Measurements from ENCODE around the gene AXIN1. TPM values are rescaled to one million over a fixed set of nuclear protein-coding genes. Genes with fewer than 3 reads are reported as not detected.

Gene AXIN1
- total RNA-seq (2021; ENCODE audit: unreplicated experiment) (53.3 TPM), Bru-seq, nascent RNA (percentile 67 among the genes with signal in this experiment), BruChase-seq, experiment 1, labeled RNA remaining after a 2-hour chase (percentile 66 among the genes with signal in this experiment), BruChase-seq, experiment 2, labeled RNA remaining after a 6-hour chase (percentile 73 among the genes with signal in this experiment)
- 82.4 TPM for polyA plus RNA-seq (2012; ENCODE audit: insufficient read length)
- long read RNA-seq, transcript AXIN1-201 (11 exons, 3,643 nt): minor isoform, 10 of 88 reads
- long read RNA-seq, transcript AXIN1-202 (10 exons, 3,324 nt): major isoform, 29 of 88 reads
- long read RNA-seq, partial matches to known transcripts: 18 of 88 reads
- long read RNA-seq, other reads (novel, unspliced or antisense): 31 of 88 reads

- H3K4me1 ChIP-seq (ENCODE audit: control insufficient read depth, insufficient read depth, low read length): peaks cover 8% of the 10 kb centered on the region
- DNase-seq (ENCODE audit: low read depth, low spot score): peak; percentile 39
- no TSS peak for BruUV-seq (replicated peaks)
- peak; percentile 86 for ATAC-seq
- in situ Hi-C loops (cut with HindIII; ENCODE audit: low pct_unique_long_range_greater_than_20kb, low sequenced_read_pairs) (no loop called here), intact Hi-C loops (cut with micrococcal nuclease; ENCODE audit: unreplicated experiment) (no loop called here)
- no peaks in the 10 kb centered on the region for H3K9me3 ChIP-seq (ENCODE audit: control insufficient read depth, insufficient read depth, low read depth, low read length)
- ChIA-PET CTCF (interaction anchor here (0.6 to 1.0 kb wide), 13 partner anchors 10 to 1643 kb away, joined by 3 to 9 read pairs (median 4); partner anchors contain the start of gene LUC7L), POLR2A (interaction anchor here (0.6 to 0.7 kb wide), 5 partner anchors 11 to 132 kb away, joined by 3 to 19 read pairs (median 6); no protein-coding TSS in a partner anchor)
- no peaks in the 10 kb centered on the region for H3K27me3 ChIP-seq (ENCODE audit: control insufficient read depth, insufficient read depth, low read length)
- H3K4me3 ChIP-seq (ENCODE audit: low read depth in 2 of 2, low read length in 2 of 2): peak within 1 kb of the TSS; percentile 71 to 82
- no peaks in the 10 kb centered on the region for H3K36me3 ChIP-seq (ENCODE audit: control insufficient read depth, insufficient read depth, low read length)
- peak within 1 kb of the TSS; percentile 83 for H3K27ac ChIP-seq (ENCODE audit: low read length)
- TF ChIP-seq TCF7L2 (IDR thresholded peaks at IDR 0.05; ENCODE audit: low read depth, low read length) (no peak), REST (IDR thresholded peaks at IDR 0.05; ENCODE audit: insufficient read depth in 1 of 2, low read depth in 2 of 2, low read length in 1 of 2) (no peak), CTCF (IDR thresholded peaks at IDR 0.05) (peak; percentile 89), POLR2AphosphoS5 (IDR thresholded peaks at IDR 0.05; ENCODE audit: low read depth, low read length) (no peak), SIN3A (IDR thresholded peaks at IDR 0.05; ENCODE audit: borderline replicate concordance, insufficient read depth, low read depth, low read length) (0 out of 2 replicates have a peak, but pooled peaks have one; percentile 29)
Measured at GRCh38 chr16:352547-353403, at the start of gene AXIN1. Gene AXIN1 (minus strand): TSS chr16:352723. CDS start chr16:347025, 5,698 bp downstream.

GRCh38 chr16:401468-402348, 49.2 kb upstream of the AXIN1 start, which contains the start of gene DECR2:
Gene DECR2 (plus strand): TSS chr16:401885. CDS start chr16:401964, 79 bp downstream.
- Histone ChIP-seq H3K27ac (ENCODE audit: low read length) (peak within 1 kb of the TSS; percentile 94), H3K9me3 (ENCODE audit: control insufficient read depth, insufficient read depth, low read depth, low read length) (no peaks in the 10 kb centered on the region), H3K27me3 (ENCODE audit: control insufficient read depth, insufficient read depth, low read length) (no peaks in the 10 kb centered on the region), H3K4me3 (ENCODE audit: low read depth in 2 of 2, low read length in 2 of 2) (peak within 1 kb of the TSS; percentile 67 to 81), H3K4me1 (ENCODE audit: control insufficient read depth, insufficient read depth, low read length) (peaks cover 34% of the 10 kb centered on the region), H3K36me3 (ENCODE audit: control insufficient read depth, insufficient read depth, low read length) (no peaks in the 10 kb centered on the region)
- intact Hi-C loops (cut with micrococcal nuclease; ENCODE audit: unreplicated experiment) (loop anchor here (2.0 kb wide), 1 partner anchor 23 kb away; the partner anchor contains the start of gene RAB11FIP3), in situ Hi-C loops (cut with HindIII; ENCODE audit: low pct_unique_long_range_greater_than_20kb, low sequenced_read_pairs) (no loop called here)
- TF ChIP-seq SIN3A (IDR thresholded peaks at IDR 0.05; ENCODE audit: borderline replicate concordance, insufficient read depth, low read depth, low read length): peak; percentile 59; the same call in 1 of the 2 replicates
- TF ChIP-seq REST (IDR thresholded peaks at IDR 0.05; ENCODE audit: insufficient read depth in 1 of 2, low read depth in 2 of 2, low read length in 1 of 2): peak in 1 of 2 experiments; percentile 32; a peak in 1 of 4 replicates
- TF ChIP-seq TCF7L2 (IDR thresholded peaks at IDR 0.05; ENCODE audit: low read depth, low read length): no peak
- peak; percentile 89; the same call in 1 of the 2 replicates for TF ChIP-seq CTCF (IDR thresholded peaks at IDR 0.05)
- peak; percentile 95 for TF ChIP-seq POLR2AphosphoS5 (IDR thresholded peaks at IDR 0.05; ENCODE audit: low read depth, low read length)
- ATAC-seq (peak; percentile 69), DNase-seq (ENCODE audit: low read depth, low spot score) (no peak)
- ChIA-PET CTCF (interaction anchor here (0.6 to 0.7 kb wide), 2 partner anchors 52 to 230 kb away, joined by 3 to 4 read pairs; no protein-coding TSS in a partner anchor), POLR2A (interaction anchor here (0.6 to 0.7 kb wide), 3 partner anchors 40 to 245 kb away, joined by 3 to 13 read pairs (median 5); partner anchors contain the start of gene NHLRC4)
- BruUV-seq (replicated peaks): no TSS peak
